Astrocyte (in vitro differentiated cells and primary cell): ENCODE results near the gene CALR3.

ENCODE experiments used
- EZH2 ChIP-seq: IDR thresholded peaks from 2 replicates; pipeline ENCODE4 v1.6.1; 2012; ENCODE audit warnings: mild to moderate bottlenecking, low read length, inconsistent platforms; ENCODE audit not compliant: insufficient read depth
- TF ChIP-seq, protein P1 (sequence below): IDR thresholded peaks from 2 replicates; pipeline ENCODE4 v1.5.1; 2011; ENCODE audit warnings: low read depth, mild to moderate bottlenecking, inconsistent platforms, low read length, moderate library complexity; ENCODE audit not compliant: insufficient read depth

DNA sequence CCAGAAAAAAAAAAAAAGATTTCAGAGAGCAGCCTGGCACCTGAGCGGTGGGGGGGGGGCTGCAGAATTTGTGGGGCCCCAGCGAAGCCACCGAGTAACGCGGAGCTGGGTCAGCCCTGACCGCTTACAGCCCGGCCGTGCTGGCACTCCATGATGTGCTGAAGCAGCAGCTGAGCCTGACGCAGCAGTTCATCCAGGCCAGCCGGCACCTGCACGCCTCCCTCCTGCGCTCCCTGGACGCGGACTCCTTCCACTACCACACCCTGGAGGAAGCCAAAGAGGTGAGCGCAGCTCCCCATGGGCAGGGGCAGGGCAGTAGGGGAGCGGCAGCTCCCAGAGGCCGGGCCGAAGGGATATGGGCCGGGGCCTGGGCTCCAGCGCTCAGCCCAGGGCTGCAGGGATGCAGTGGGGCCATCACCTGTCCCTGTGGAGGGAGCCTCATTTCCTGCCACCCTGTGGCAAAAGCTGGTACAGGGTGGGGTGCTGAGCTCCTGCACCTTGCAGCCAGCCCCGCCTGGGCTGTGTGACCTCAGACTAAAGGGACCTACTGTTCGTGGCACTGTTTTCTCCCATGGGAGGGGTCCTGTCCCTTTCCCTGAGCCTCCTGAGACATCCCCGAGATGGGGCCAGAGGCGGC, 18.5 kb upstream of the CALR3 start:
- TF ChIP-seq, protein P1, sequence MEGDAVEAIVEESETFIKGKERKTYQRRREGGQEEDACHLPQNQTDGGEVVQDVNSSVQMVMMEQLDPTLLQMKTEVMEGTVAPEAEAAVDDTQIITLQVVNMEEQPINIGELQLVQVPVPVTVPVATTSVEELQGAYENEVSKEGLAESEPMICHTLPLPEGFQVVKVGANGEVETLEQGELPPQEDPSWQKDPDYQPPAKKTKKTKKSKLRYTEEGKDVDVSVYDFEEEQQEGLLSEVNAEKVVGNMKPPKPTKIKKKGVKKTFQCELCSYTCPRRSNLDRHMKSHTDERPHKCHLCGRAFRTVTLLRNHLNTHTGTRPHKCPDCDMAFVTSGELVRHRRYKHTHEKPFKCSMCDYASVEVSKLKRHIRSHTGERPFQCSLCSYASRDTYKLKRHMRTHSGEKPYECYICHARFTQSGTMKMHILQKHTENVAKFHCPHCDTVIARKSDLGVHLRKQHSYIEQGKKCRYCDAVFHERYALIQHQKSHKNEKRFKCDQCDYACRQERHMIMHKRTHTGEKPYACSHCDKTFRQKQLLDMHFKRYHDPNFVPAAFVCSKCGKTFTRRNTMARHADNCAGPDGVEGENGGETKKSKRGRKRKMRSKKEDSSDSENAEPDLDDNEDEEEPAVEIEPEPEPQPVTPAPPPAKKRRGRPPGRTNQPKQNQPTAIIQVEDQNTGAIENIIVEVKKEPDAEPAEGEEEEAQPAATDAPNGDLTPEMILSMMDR: no peak
- no peak for TF ChIP-seq EZH2
